Trophoblast cell (in vitro differentiated cells and primary cell): ENCODE data around the gene PTH1R.

Experiments
- DNase-seq, 2 donors: peaks; one replicate each; pipeline ENCODE4 v3.0.0-alpha.2; 2016
- H2AFZ ChIP-seq: 2 replicates; pipeline ENCODE4 v1.6.1; 2013; ENCODE audit warnings: low read length, moderate library complexity, mild to moderate bottlenecking; ENCODE audit not compliant: insufficient read depth, poor library complexity
- H2AK5ac ChIP-seq: 2 replicates; pipeline ENCODE4 v1.6.1; 2013; ENCODE audit warnings: mild to moderate bottlenecking, low read length
- H2BK120ac ChIP-seq: 2 replicates; pipeline ENCODE4 v1.6.1; 2013; ENCODE audit warnings: low read length, mild to moderate bottlenecking, moderate library complexity; ENCODE audit not compliant: insufficient read depth, poor library complexity
- H2BK12ac ChIP-seq: 2 replicates; pipeline ENCODE4 v1.6.1; 2013; ENCODE audit warnings: mild to moderate bottlenecking, low read length, moderate library complexity
- H2BK5ac ChIP-seq: 2 replicates; pipeline ENCODE4 v1.6.1; 2013; ENCODE audit warnings: low read length, low read depth, moderate library complexity, mild to moderate bottlenecking; ENCODE audit not compliant: poor library complexity
- H3K14ac ChIP-seq: 2 replicates; pipeline ENCODE4 v1.6.1; 2013; ENCODE audit warnings: mild to moderate bottlenecking, low read length
- H3K18ac ChIP-seq: 2 replicates; pipeline ENCODE4 v1.6.1; 2013; ENCODE audit warnings: mild to moderate bottlenecking, low read length
- H3K23ac ChIP-seq: 2 replicates; pipeline ENCODE4 v1.6.1; 2013; ENCODE audit warnings: low read length
- H3K27ac ChIP-seq: 2 replicates; pipeline ENCODE4 v1.5.1; 2013; ENCODE audit warnings: low read depth, mild to moderate bottlenecking, inconsistent platforms, low read length, moderate library complexity
- H3K27me3 ChIP-seq: 2 replicates; pipeline ENCODE4 v1.6.1; 2013; ENCODE audit warnings: inconsistent platforms, mild to moderate bottlenecking, low read length, moderate library complexity; ENCODE audit not compliant: insufficient read depth
- H3K36me3 ChIP-seq, 2 experiments: 1 replicate in 1 of 2; 2 replicates in 1 of 2; pipeline ENCODE4 v1.6.1; 2013; ENCODE audit warnings: low read length in 2 of 2, mild to moderate bottlenecking in 2 of 2, moderate library complexity in 1 of 2; ENCODE audit not compliant: insufficient read depth in 2 of 2, control insufficient read depth in 1 of 2
- H3K4ac ChIP-seq: 2 replicates; pipeline ENCODE4 v1.6.1; 2013; ENCODE audit warnings: low read depth, mild to moderate bottlenecking, low read length, moderate library complexity
- H3K4me1 ChIP-seq, 2 experiments: 1 replicate in 1 of 2; 2 replicates in 1 of 2; pipeline ENCODE4 v1.6.1; 2013; ENCODE audit warnings: low read length in 2 of 2, mild to moderate bottlenecking in 2 of 2, moderate library complexity in 1 of 2; ENCODE audit not compliant: insufficient read depth in 2 of 2, control insufficient read depth in 1 of 2
- H3K4me2 ChIP-seq: 2 replicates; pipeline ENCODE4 v1.6.1; 2013; ENCODE audit warnings: inconsistent platforms, mild to moderate bottlenecking, low read length, moderate library complexity
- H3K4me3 ChIP-seq: 2 replicates; pipeline ENCODE4 v1.5.1; 2013; ENCODE audit warnings: mild to moderate bottlenecking, low read depth, low read length, inconsistent platforms
- H3K79me1 ChIP-seq: one replicate; pipeline ENCODE4 v1.6.1; 2013; ENCODE audit warnings: low read length
- H3K79me2 ChIP-seq: 2 replicates; pipeline ENCODE4 v1.6.1; 2013; ENCODE audit warnings: low read length, mild to moderate bottlenecking; ENCODE audit not compliant: control insufficient read depth, insufficient read depth, poor library complexity
- H3K9ac ChIP-seq: 2 replicates; pipeline ENCODE4 v1.6.1; 2013; ENCODE audit warnings: mild to moderate bottlenecking, low read length
- H3K9me3 ChIP-seq: 2 replicates; pipeline ENCODE4 v1.6.1; 2013; ENCODE audit warnings: low read depth, mild to moderate bottlenecking, control low read depth, inconsistent platforms, low read length; ENCODE audit not compliant: insufficient read depth
- H4K12ac ChIP-seq: 2 replicates; pipeline ENCODE4 v1.6.1; 2013; ENCODE audit warnings: low read depth, mild to moderate bottlenecking, low read length, moderate library complexity
- H4K8ac ChIP-seq: 2 replicates; pipeline ENCODE4 v1.6.1; 2013; ENCODE audit warnings: low read depth, mild to moderate bottlenecking, low read length, moderate library complexity
- H4K91ac ChIP-seq: one replicate; pipeline ENCODE4 v1.6.1; 2013; ENCODE audit warnings: low read depth, mild to moderate bottlenecking, low read length, moderate library complexity
- WGBS: extraction: QIAGEN DNeasy Blood & Tissue Kit; methylation state at CpG from one replicate; pipeline ENCODE4 v1.1.7; 2013; ENCODE audit warnings: missing lambda C conversion rate; ENCODE audit not compliant: insufficient read length, insufficient coverage; ENCODE audit errors: extremely low coverage; 5-methylcytosine and 5-hydroxymethylcytosine counted together

The PTH1R gene

GRCh38 chr3:46853441-46854415, 23.8 kb upstream of the PTH1R start:
- H3K79me2 ChIP-seq = no peaks in the 10 kb centered on the region
- no CpG with 5 or more reads among the region's 15 CpGs for WGBS

GRCh38 chr3:46854555-46854991, 22.9 kb upstream of the PTH1R start:
- H3K4me2 ChIP-seq = no peak overlapping the region
- no peak overlapping the region for H3K18ac ChIP-seq
- no peaks in the 10 kb centered on the region for H3K36me3 ChIP-seq
- H3K23ac ChIP-seq = no peak overlapping the region
- H3K9me3 ChIP-seq = peaks cover 3% of the 10 kb centered on the region
- WGBS = no CpG with 5 or more reads among the region's 5 CpGs
- no peaks in the 10 kb centered on the region for H3K4me1 ChIP-seq
- H2BK5ac ChIP-seq = no peak overlapping the region
- no peaks in the 10 kb centered on the region for H3K79me1 ChIP-seq
- H3K9ac ChIP-seq = no peak overlapping the region
- no peak overlapping the region for H3K14ac ChIP-seq
- no peak overlapping the region for H2AK5ac ChIP-seq
- no peak overlapping the region for H2BK120ac ChIP-seq
- no peaks in the 10 kb centered on the region for H3K27me3 ChIP-seq
- no peak for DNase-seq
- H3K27ac ChIP-seq = no peak overlapping the region
- H3K79me2 ChIP-seq = no peaks in the 10 kb centered on the region
- H3K4me3 ChIP-seq = no peak overlapping the region
- H2BK12ac ChIP-seq = no peak overlapping the region
- no peak overlapping the region for H4K12ac ChIP-seq
- no peak overlapping the region for H4K91ac ChIP-seq
- no peak overlapping the region for H2AFZ ChIP-seq
- H4K8ac ChIP-seq = no peak overlapping the region
- H3K4ac ChIP-seq = no peak overlapping the region

More at GRCh38 chr3:46853441-46854415, 23.8 kb upstream of the PTH1R start:
- no peak overlapping the region for H2BK120ac ChIP-seq
- H3K36me3 ChIP-seq = no peaks in the 10 kb centered on the region
- no peaks in the 10 kb centered on the region for H3K27me3 ChIP-seq
- no peak overlapping the region for H3K4ac ChIP-seq
- no peak overlapping the region for H2BK5ac ChIP-seq
- H3K4me2 ChIP-seq = no peak overlapping the region
- DNase-seq = no peak
- no peaks in the 10 kb centered on the region for H3K79me1 ChIP-seq
- no peak overlapping the region for H4K8ac ChIP-seq
- H3K9me3 ChIP-seq = peaks cover 3% of the 10 kb centered on the region
- H3K4me3 ChIP-seq = no peak overlapping the region
- H3K14ac ChIP-seq = no peak overlapping the region
- H3K4me1 ChIP-seq = no peaks in the 10 kb centered on the region
- no peak overlapping the region for H3K23ac ChIP-seq
- H2AFZ ChIP-seq = no peak overlapping the region
- H2AK5ac ChIP-seq = no peak overlapping the region
- H2BK12ac ChIP-seq = no peak overlapping the region
- H4K91ac ChIP-seq = no peak overlapping the region
- no peak overlapping the region for H3K27ac ChIP-seq
- H3K18ac ChIP-seq = no peak overlapping the region
- no peak overlapping the region for H3K9ac ChIP-seq
- no peak overlapping the region for H4K12ac ChIP-seq

GRCh38 chr3:46856576-46857471, 20.7 kb upstream of the PTH1R start:
- no peak for DNase-seq
- no peaks in the 10 kb centered on the region for H3K79me1 ChIP-seq
- H3K27ac ChIP-seq = no peak overlapping the region
- H3K18ac ChIP-seq = no peak overlapping the region
- H3K23ac ChIP-seq = no peak overlapping the region
- H3K4me2 ChIP-seq = no peak overlapping the region
- no peak overlapping the region for H2BK12ac ChIP-seq
- WGBS = no CpG with 5 or more reads among the region's 17 CpGs
- no peaks in the 10 kb centered on the region for H3K36me3 ChIP-seq
- no peak overlapping the region for H2AFZ ChIP-seq
- no peak overlapping the region for H2BK5ac ChIP-seq
- H2BK120ac ChIP-seq = no peak overlapping the region
- H3K4ac ChIP-seq = no peak overlapping the region
- no peak overlapping the region for H4K8ac ChIP-seq
- peaks cover 3% of the 10 kb centered on the region for H3K9me3 ChIP-seq
- H3K79me2 ChIP-seq = no peaks in the 10 kb centered on the region
- no peak overlapping the region for H3K9ac ChIP-seq
- no peak overlapping the region for H3K14ac ChIP-seq
- no peak overlapping the region for H3K4me3 ChIP-seq
- H4K91ac ChIP-seq = no peak overlapping the region
- no peaks in the 10 kb centered on the region for H3K4me1 ChIP-seq
- H3K27me3 ChIP-seq = no peaks in the 10 kb centered on the region
- H4K12ac ChIP-seq = no peak overlapping the region
- H2AK5ac ChIP-seq = no peak overlapping the region

GRCh38 chr3:46857485-46858341, 19.8 kb upstream of the PTH1R start:
- WGBS = 80% methylated on average over 1 of the region's 10 CpGs
- Histone ChIP-seq H2AFZ (no peak overlapping the region), H3K4me1 (no peaks in the 10 kb centered on the region), H3K79me2 (no peaks in the 10 kb centered on the region), H3K4me2 (no peak overlapping the region), H3K9me3 (no peaks in the 10 kb centered on the region), H3K36me3 (no peaks in the 10 kb centered on the region), H3K27me3 (no peaks in the 10 kb centered on the region), H3K18ac (no peak overlapping the region), H2AK5ac (no peak overlapping the region), H3K79me1 (no peaks in the 10 kb centered on the region), H3K4me3 (no peak overlapping the region), H3K23ac (no peak overlapping the region), H4K8ac (no peak overlapping the region), H3K9ac (no peak overlapping the region), H2BK12ac (no peak overlapping the region), H2BK120ac (no peak overlapping the region), H3K27ac (no peak overlapping the region), H2BK5ac (no peak overlapping the region), H3K4ac (no peak overlapping the region), H3K14ac (no peak overlapping the region), H4K12ac (no peak overlapping the region), H4K91ac (no peak overlapping the region)
- no peak for DNase-seq
